HepG2 (cell line): Measurements from ENCODE around the gene IGSF8. TPM values are rescaled to one million over a fixed set of nuclear protein-coding genes. Genes with fewer than 3 reads are reported as not detected.

Experiments used
- ATAC-seq: fragments of 200-7000 bp; cut with Tn5 transposase; 3 replicates; pipeline ENCODE4 v1.9.1; 2020; ENCODE audit warnings: mild to moderate bottlenecking, moderate library complexity
- BruUV-seq: library from RNA; stranded (reverse); fragments of 400-500 nt; replicated peaks from 2 replicates; lab custom pipeline; 2021; lab: Mats Ljungman, UMichigan
- CTCF ChIA-PET: fragments of 300-600 bp; formaldehyde crosslinking; extraction: SDS; loops from one replicate; lab custom pipeline; 2021; ENCODE audit warnings: low total read pairs, inconsistent platforms, low intra/inter-chr PET ratio; lab: Yijun Ruan, JAX
- POLR2A ChIA-PET: fragments of 350-600 bp; sonication (Branson Sonifier 250); formaldehyde crosslinking; loops from one replicate; lab custom pipeline; 2020; ENCODE audit warnings: antibody characterized with exemption, inconsistent platforms; lab: Yijun Ruan, JAX
- DNase-seq: peaks from one replicate; pipeline ENCODE4 v3.0.0-alpha.2; 2015; ENCODE audit warnings: low spot score
- FAIRE-seq: peaks from 3 replicates; lab custom pipeline; 2011; peaks lifted over from hg19 to GRCh38; lab: Jason Lieb, UNC
- H2AFZ ChIP-seq: one replicate; pipeline ENCODE4 v1.6.1; 2011; ENCODE audit warnings: low read length, inconsistent platforms
- H3K27ac ChIP-seq: fragments of 300-600 bp; 3 replicates; pipeline ENCODE4 v1.8.0; 2011; ENCODE audit warnings: mixed run types, mild to moderate bottlenecking, mixed read lengths, low read length, inconsistent platforms; ENCODE audit not compliant: insufficient read depth; ENCODE audit errors: extremely low read length
- H3K27me3 ChIP-seq, 2 experiments: fragments of 200-600 bp in 1 of 2; 2 replicates in 1 of 2; 3 replicates in 1 of 2; pipeline versions ENCODE4 v1.6.0 to v1.8.0; 2011; ENCODE audit warnings: low read length in 2 of 2, mild to moderate bottlenecking in 2 of 2, moderate library complexity in 2 of 2, inconsistent platforms in 1 of 2; ENCODE audit not compliant: insufficient read depth in 2 of 2, control insufficient read depth in 1 of 2
- H3K36me3 ChIP-seq, 2 experiments: fragments of 200-600 bp in 1 of 2; replicated peaks in 1 of 2; 2 replicates in 1 of 2; 3 replicates in 1 of 2; pipeline versions ENCODE4 v1.5.1 to v1.8.0; 2011; ENCODE audit warnings: low read length in 2 of 2, inconsistent platforms in 1 of 2; ENCODE audit not compliant: insufficient read depth in 2 of 2, control insufficient read depth in 1 of 2
- H3K4me1 ChIP-seq: 2 replicates; pipeline ENCODE4 v1.5.1; 2012; ENCODE audit warnings: low read length, inconsistent platforms; ENCODE audit not compliant: insufficient read depth
- H3K4me2 ChIP-seq: 2 replicates; pipeline ENCODE4 v1.6.0; 2011; ENCODE audit warnings: low read depth, low read length, inconsistent platforms
- H3K4me3 ChIP-seq, 3 experiments: fragments of 200-600 bp in 1 of 3; sonication (generic), shearing (Covaris generic) in 1 of 3; replicated peaks in 1 of 3; 2 replicates each; pipeline ENCODE4 v1.5.1; 2011 to 2016; ENCODE audit warnings: low read length in 3 of 3, inconsistent platforms in 2 of 3, low read depth in 2 of 3, mild to moderate bottlenecking in 2 of 3, control low read depth in 1 of 3, mixed read lengths in 1 of 3; ENCODE audit not compliant: insufficient read depth in 1 of 3
- H3K79me2 ChIP-seq: one replicate; pipeline ENCODE4 v1.6.1; 2011; ENCODE audit warnings: low read length, inconsistent platforms; ENCODE audit not compliant: insufficient read depth
- H3K9ac ChIP-seq: 2 replicates; pipeline ENCODE4 v1.6.0; 2011; ENCODE audit warnings: mild to moderate bottlenecking, low read depth, low read length, inconsistent platforms; ENCODE audit not compliant: insufficient read depth
- H3K9me3 ChIP-seq: 2 replicates; pipeline ENCODE4 v1.5.1; 2012; ENCODE audit warnings: mild to moderate bottlenecking, low read length
- H4K20me1 ChIP-seq: 2 replicates; pipeline ENCODE4 v1.6.0; 2011; ENCODE audit warnings: inconsistent platforms, mild to moderate bottlenecking, low read length, moderate library complexity; ENCODE audit not compliant: insufficient read depth
- ATAD3A ChIP-seq: sonication (generic); formaldehyde crosslinking; IDR thresholded peaks from 2 replicates; pipeline ENCODE4 v1.4.0; 2020; ENCODE audit warnings: missing genetic modification reagents
- GZF1 ChIP-seq: sonication (generic); formaldehyde crosslinking; IDR thresholded peaks from 2 replicates; pipeline ENCODE4 v1.5.1; 2020; ENCODE audit warnings: mild to moderate bottlenecking, missing genetic modification reagents
- MBD4 ChIP-seq: IDR thresholded peaks from 2 replicates; pipeline ENCODE4 v1.6.1; 2012; ENCODE audit warnings: low read length, inconsistent platforms, borderline replicate concordance
- NFIC ChIP-seq: IDR thresholded peaks from 2 replicates; pipeline ENCODE4 v1.6.1; 2012; ENCODE audit warnings: mild to moderate bottlenecking, low read length, inconsistent platforms
- NFYC ChIP-seq: IDR thresholded peaks from 2 replicates; pipeline ENCODE4 v1.6.1; 2016; ENCODE audit warnings: missing genetic modification reagents, missing compliant biosample characterization
- PHF20 ChIP-seq: sonication (generic); formaldehyde crosslinking; IDR thresholded peaks from 2 replicates; pipeline ENCODE4 v1.5.0; 2020; ENCODE audit warnings: mild to moderate bottlenecking, missing genetic modification reagents
- SALL1 ChIP-seq: sonication (generic); formaldehyde crosslinking; IDR thresholded peaks from 2 replicates; pipeline ENCODE4 v1.8.0; 2022; ENCODE audit warnings: mild to moderate bottlenecking, missing genetic modification reagents
- YEATS2 ChIP-seq: sonication (generic); formaldehyde crosslinking; IDR thresholded peaks from 2 replicates; pipeline ENCODE4 v1.4.0; 2020; ENCODE audit warnings: missing genetic modification reagents, borderline replicate concordance
- ZMYM2 ChIP-seq: sonication (generic); formaldehyde crosslinking; IDR thresholded peaks from 2 replicates; pipeline ENCODE4 v1.8.0; 2022; ENCODE audit warnings: mild to moderate bottlenecking, missing genetic modification reagents
- ZNF484 ChIP-seq: sonication (generic); formaldehyde crosslinking; IDR thresholded peaks from 2 replicates; pipeline ENCODE4 v1.5.1; 2020; ENCODE audit warnings: mild to moderate bottlenecking, low read depth, missing genetic modification reagents, borderline replicate concordance
- ZNF644 ChIP-seq: IDR thresholded peaks from 2 replicates; pipeline ENCODE4 v1.6.1; 2016; ENCODE audit warnings: low read depth
- WGBS: methylation state at CpG from one replicate; pipeline ENCODE4 v1.1.6; 2017; ENCODE audit warnings: low lambda C conversion rate; 5-methylcytosine and 5-hydroxymethylcytosine counted together
- in situ Hi-C: cut with HindIII; loops from 2 replicates; pipeline ENCODE4 v1.10.0; 2017; ENCODE audit warnings: low pct_unique_long_range_greater_than_20kb; ENCODE audit not compliant: extremely low pct_ligation_motif_present
- intact Hi-C: fragments of 100-400 bp; cut with micrococcal nuclease; formaldehyde crosslinking; loops from one replicate; pipeline ENCODE4 v1.10.0; 2022; ENCODE audit not compliant: unreplicated experiment
- polyA plus RNA-seq, 8 experiments: library from polyadenylated mRNA; depleted of rRNA in 3 of 8; stranded (reverse) in 7 of 8; unstranded in 1 of 8; fragments of >200 nt; fragmentation: Illumina TruSeq in 4 of 8; extraction: Trizol in 4 of 8; gene quantifications; 2 replicates each; pipeline versions ENCODE4 v1.2.1 to v1.2.3, GENCODE V29; 2011 to 2016; ENCODE audit warnings: low read depth in 4 of 8, missing spikeins in 1 of 8, mixed read lengths in 1 of 8; ENCODE audit not compliant: insufficient read depth in 1 of 8
- total RNA-seq, 5 experiments: library from RNA; depleted of rRNA; stranded (reverse); fragments of >200 nt; fragmentation: Illumina TruSeq; extraction: Trizol; gene quantifications; 2 replicates each; pipeline ENCODE4 v1.2.3, GENCODE V29; 2016; ENCODE audit warnings: low read depth in 1 of 5
- TF ChIP-seq, protein P1 (sequence below): sonication (generic); formaldehyde crosslinking; IDR thresholded peaks from 2 replicates; pipeline ENCODE4 v1.4.0; 2020; ENCODE audit warnings: mild to moderate bottlenecking, missing genetic modification reagents

Gene IGSF8
- total and polyA plus RNA-seq, 2 of the 13 experiments (the other 11 are each of a cell fraction or from before 2014, with no cell fraction given): 24.0 to 41.0 TPM

GRCh38 chr1:160129046-160129445, 30.6 kb upstream of the IGSF8 start:
- H4K20me1 ChIP-seq: no peaks in the 10 kb centered on the region
- no TSS peak for BruUV-seq
- WGBS: 89% methylated on average over 5 of the region's 5 CpGs
- no peak overlapping the region for H3K27ac ChIP-seq
- ChIA-PET POLR2A (interaction anchor here (1.6 kb wide), 1 partner anchor 28 kb away, joined by 3 read pairs; no protein-coding TSS in a partner anchor), CTCF (no interaction called here)
- H2AFZ ChIP-seq: no peak overlapping the region
- no peak for FAIRE-seq
- no peak overlapping the region for H3K4me2 ChIP-seq
- no peak overlapping the region for H3K4me3 ChIP-seq
- peaks cover 78% of the 10 kb centered on the region for H3K4me1 ChIP-seq
- no peaks in the 10 kb centered on the region for H3K9me3 ChIP-seq
- no peak overlapping the region for H3K9ac ChIP-seq
- in situ Hi-C loops (no loop called here), intact Hi-C loops (no loop called here)
- no peak for DNase-seq
- no peaks in the 10 kb centered on the region for H3K27me3 ChIP-seq
- no peaks in the 10 kb centered on the region for H3K79me2 ChIP-seq
- no peaks in the 10 kb centered on the region for H3K36me3 ChIP-seq
- TF ChIP-seq ATAD3A (CRISPR knock-in tag) (no peak), SALL1 (no peak), ZNF644 (CRISPR knock-in tag) (no peak), YEATS2 (CRISPR knock-in tag) (no peak), MBD4 (no peak), NFIC (no peak), ZNF484 (CRISPR knock-in tag) (no peak), NFYC (CRISPR knock-in tag) (no peak), PHF20 (CRISPR knock-in tag) (no peak), ZMYM2 (CRISPR knock-in tag) (no peak), GZF1 (CRISPR knock-in tag) (no peak)
- TF ChIP-seq, protein P1, sequence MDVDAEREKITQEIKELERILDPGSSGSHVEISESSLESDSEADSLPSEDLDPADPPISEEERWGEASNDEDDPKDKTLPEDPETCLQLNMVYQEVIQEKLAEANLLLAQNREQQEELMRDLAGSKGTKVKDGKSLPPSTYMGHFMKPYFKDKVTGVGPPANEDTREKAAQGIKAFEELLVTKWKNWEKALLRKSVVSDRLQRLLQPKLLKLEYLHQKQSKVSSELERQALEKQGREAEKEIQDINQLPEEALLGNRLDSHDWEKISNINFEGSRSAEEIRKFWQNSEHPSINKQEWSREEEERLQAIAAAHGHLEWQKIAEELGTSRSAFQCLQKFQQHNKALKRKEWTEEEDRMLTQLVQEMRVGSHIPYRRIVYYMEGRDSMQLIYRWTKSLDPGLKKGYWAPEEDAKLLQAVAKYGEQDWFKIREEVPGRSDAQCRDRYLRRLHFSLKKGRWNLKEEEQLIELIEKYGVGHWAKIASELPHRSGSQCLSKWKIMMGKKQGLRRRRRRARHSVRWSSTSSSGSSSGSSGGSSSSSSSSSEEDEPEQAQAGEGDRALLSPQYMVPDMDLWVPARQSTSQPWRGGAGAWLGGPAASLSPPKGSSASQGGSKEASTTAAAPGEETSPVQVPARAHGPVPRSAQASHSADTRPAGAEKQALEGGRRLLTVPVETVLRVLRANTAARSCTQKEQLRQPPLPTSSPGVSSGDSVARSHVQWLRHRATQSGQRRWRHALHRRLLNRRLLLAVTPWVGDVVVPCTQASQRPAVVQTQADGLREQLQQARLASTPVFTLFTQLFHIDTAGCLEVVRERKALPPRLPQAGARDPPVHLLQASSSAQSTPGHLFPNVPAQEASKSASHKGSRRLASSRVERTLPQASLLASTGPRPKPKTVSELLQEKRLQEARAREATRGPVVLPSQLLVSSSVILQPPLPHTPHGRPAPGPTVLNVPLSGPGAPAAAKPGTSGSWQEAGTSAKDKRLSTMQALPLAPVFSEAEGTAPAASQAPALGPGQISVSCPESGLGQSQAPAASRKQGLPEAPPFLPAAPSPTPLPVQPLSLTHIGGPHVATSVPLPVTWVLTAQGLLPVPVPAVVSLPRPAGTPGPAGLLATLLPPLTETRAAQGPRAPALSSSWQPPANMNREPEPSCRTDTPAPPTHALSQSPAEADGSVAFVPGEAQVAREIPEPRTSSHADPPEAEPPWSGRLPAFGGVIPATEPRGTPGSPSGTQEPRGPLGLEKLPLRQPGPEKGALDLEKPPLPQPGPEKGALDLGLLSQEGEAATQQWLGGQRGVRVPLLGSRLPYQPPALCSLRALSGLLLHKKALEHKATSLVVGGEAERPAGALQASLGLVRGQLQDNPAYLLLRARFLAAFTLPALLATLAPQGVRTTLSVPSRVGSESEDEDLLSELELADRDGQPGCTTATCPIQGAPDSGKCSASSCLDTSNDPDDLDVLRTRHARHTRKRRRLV (CRISPR knock-in tag): no peak
- no peak for ATAC-seq
